K562 (cell line): ENCODE measurements around the gene HECW1. TPM values are rescaled to one million over a fixed set of nuclear protein-coding genes. Genes with fewer than 3 reads are reported as not detected.

Experiments used
- ATAC-seq: fragments of 200-7000 bp; cut with Tn5 transposase; 3 replicates; pipeline ENCODE4 v1.9.1; 2020; ENCODE audit warnings: moderate library complexity
- BruUV-seq: library from RNA; stranded (reverse); fragments of 400-500 nt; replicated peaks from 2 replicates; lab custom pipeline; 2021; lab: Mats Ljungman, UMichigan
- CTCF ChIA-PET: fragments of 300-600 bp; formaldehyde crosslinking; extraction: SDS; loops from one replicate; lab custom pipeline; 2021; ENCODE audit warnings: low intra/inter-chr PET ratio; lab: Yijun Ruan, JAX
- POLR2A ChIA-PET: fragments of 300-600, 350-650 bp; sonication (Branson Sonifier 250); formaldehyde crosslinking; extraction: SDS; loops from one replicate; lab custom pipeline; 2021; ENCODE audit warnings: antibody characterized with exemption, inconsistent platforms; lab: Yijun Ruan, JAX
- DNase-seq, 4 experiments: peaks; one replicate each; pipeline versions ENCODE4 v3.0.0 to v3.0.0-alpha.2; 2011 to 2018; ENCODE audit warnings: low spot score in 3 of 4, mixed read lengths in 3 of 4; ENCODE audit errors: extremely low read depth in 1 of 4
- FAIRE-seq: peaks from 2 replicates; lab custom pipeline; 2011; peaks lifted over from hg19 to GRCh38; lab: Jason Lieb, UNC
- H2AFZ ChIP-seq: 2 replicates; pipeline ENCODE4 v1.6.0; 2011; ENCODE audit warnings: low read depth, low read length, control low read depth, inconsistent platforms
- H3K27ac ChIP-seq: fragments of 200-600 bp; 3 replicates; pipeline ENCODE4 v1.8.0; 2011; ENCODE audit warnings: low read depth, mild to moderate bottlenecking, control low read depth, inconsistent platforms, low read length, moderate library complexity, mixed read lengths; ENCODE audit errors: extremely low read depth
- H3K27me3 ChIP-seq, 2 experiments: fragments of 300-600 bp in 1 of 2; 2 replicates in 1 of 2; 3 replicates in 1 of 2; pipeline versions ENCODE4 v1.6.0 to v1.8.0; 2011; ENCODE audit warnings: inconsistent platforms in 2 of 2, low read length in 2 of 2, mild to moderate bottlenecking in 1 of 2, mixed read lengths in 1 of 2, moderate library complexity in 1 of 2; ENCODE audit not compliant: control insufficient read depth in 2 of 2, insufficient read depth in 2 of 2
- H3K36me3 ChIP-seq: fragments of 300-600 bp; 3 replicates; pipeline ENCODE4 v1.8.0; 2011; ENCODE audit warnings: mild to moderate bottlenecking, low read length, inconsistent platforms; ENCODE audit not compliant: control insufficient read depth, insufficient read depth
- H3K4me1 ChIP-seq, 2 experiments: fragments of 200-600 bp in 1 of 2; replicated peaks in 1 of 2; 2 replicates in 1 of 2; 3 replicates in 1 of 2; pipeline versions ENCODE4 v1.5.1 to v1.8.0; 2011; ENCODE audit warnings: inconsistent platforms in 2 of 2, low read length in 2 of 2, mild to moderate bottlenecking in 1 of 2, mixed read lengths in 1 of 2, moderate library complexity in 1 of 2; ENCODE audit not compliant: control insufficient read depth in 2 of 2, insufficient read depth in 2 of 2
- H3K4me2 ChIP-seq: 2 replicates; pipeline ENCODE4 v1.6.1; 2011; ENCODE audit warnings: low read length, control low read depth, inconsistent platforms, mixed read lengths; ENCODE audit not compliant: insufficient read depth
- H3K4me3 ChIP-seq: fragments of 200-600 bp; sonication (generic), shearing (Covaris generic); 2 replicates; pipeline ENCODE4 v1.5.1; 2016; ENCODE audit warnings: control low read depth, inconsistent platforms
- H3K79me2 ChIP-seq: fragments of 200-600 bp; 3 replicates; pipeline ENCODE4 v1.8.0; 2011; ENCODE audit warnings: low read length, inconsistent platforms; ENCODE audit not compliant: control insufficient read depth, insufficient read depth
- H3K9ac ChIP-seq, 2 experiments: 2 replicates each; pipeline versions ENCODE4 v1.6.0 to v1.6.1; 2011; ENCODE audit warnings: low read depth in 2 of 2, low read length in 2 of 2, control low read depth in 1 of 2, inconsistent platforms in 1 of 2, mild to moderate bottlenecking in 1 of 2, mixed read lengths in 1 of 2; ENCODE audit not compliant: insufficient read depth in 1 of 2
- H3K9me1 ChIP-seq: one replicate; pipeline ENCODE4 v1.6.0; 2011; ENCODE audit warnings: inconsistent platforms, mild to moderate bottlenecking, low read length, moderate library complexity; ENCODE audit not compliant: control insufficient read depth, insufficient read depth
- H3K9me3 ChIP-seq: replicated peaks from 2 replicates; pipeline ENCODE4 v1.5.1; 2011; ENCODE audit warnings: low read depth, low read length, inconsistent platforms; ENCODE audit not compliant: control insufficient read depth, insufficient read depth
- H4K20me1 ChIP-seq: replicated peaks from 2 replicates; pipeline ENCODE4 v1.6.1; 2011; ENCODE audit warnings: low read length, inconsistent platforms, mixed read lengths; ENCODE audit not compliant: control insufficient read depth, insufficient read depth
- ATF3 ChIP-seq, 2 experiments: fragments of 450-650 bp in 1 of 2; sonication (generic) in 1 of 2; formaldehyde crosslinking in 1 of 2; IDR thresholded peaks in 1 of 2; conservative IDR thresholded peaks in 1 of 2; 2 replicates each; pipeline versions ENCODE4 v1.6.1 to v1.8.1; 2016 to 2023; ENCODE audit warnings: mild to moderate bottlenecking in 2 of 2, moderate library complexity in 2 of 2, inconsistent platforms in 1 of 2, missing genetic modification reagents in 1 of 2
- CBFA2T2 ChIP-seq: fragments of 450-650 bp; conservative IDR thresholded peaks from 2 replicates; pipeline ENCODE4 v1.6.1; 2017; ENCODE audit warnings: mild to moderate bottlenecking
- COPS2 ChIP-seq: fragments of 450-650 bp; conservative IDR thresholded peaks from 2 replicates; pipeline ENCODE4 v1.6.1; 2016; ENCODE audit warnings: mild to moderate bottlenecking, moderate library complexity
- DACH1 ChIP-seq: fragments of 450-650 bp; IDR thresholded peaks from 2 replicates; pipeline ENCODE4 v1.6.1; 2018; ENCODE audit not compliant: partially characterized antibody
- ELF2 ChIP-seq: fragments of 250-450 bp; sonication (Bioruptor Pico); IDR thresholded peaks from 2 replicates; pipeline ENCODE4 v1.5.0; 2021; ENCODE audit warnings: mild to moderate bottlenecking
- FOXA3 ChIP-seq, 2 experiments: fragments of 450-650 bp in 1 of 2; sonication (generic) in 1 of 2; formaldehyde crosslinking; IDR thresholded peaks in 1 of 2; conservative IDR thresholded peaks in 1 of 2; 2 replicates each; pipeline versions ENCODE4 v1.4.0 to v1.8.0; 2020 to 2022; ENCODE audit warnings: mild to moderate bottlenecking in 2 of 2, missing genetic modification reagents in 1 of 2
- GMEB1 ChIP-seq: fragments of 250-450 bp; sonication (Bioruptor Pico); IDR thresholded peaks from 2 replicates; pipeline ENCODE4 v1.4.0; 2020; ENCODE audit warnings: mild to moderate bottlenecking
- HLTF ChIP-seq: fragments of 450-650 bp; IDR thresholded peaks from 2 replicates; pipeline ENCODE4 v1.6.1; 2016
- IRF1 ChIP-seq: sonication (generic); formaldehyde crosslinking; IDR thresholded peaks from 2 replicates; pipeline ENCODE4 v1.8.0; 2022; ENCODE audit warnings: missing genetic modification reagents, mild to moderate bottlenecking, borderline replicate concordance
- KLF6 ChIP-seq: fragments of 250-450 bp; sonication (Bioruptor Pico); IDR thresholded peaks from 2 replicates; pipeline ENCODE4 v1.4.0; 2020; ENCODE audit warnings: mild to moderate bottlenecking, moderate library complexity, borderline replicate concordance
- RBM14 ChIP-seq: fragments of 200-400 bp; formaldehyde crosslinking; IDR thresholded peaks from 2 replicates; pipeline ENCODE4 v1.6.1; 2018; ENCODE audit warnings: low read depth, mild to moderate bottlenecking, low read length, moderate library complexity, borderline replicate concordance; ENCODE audit not compliant: insufficient read depth
- TAF9B ChIP-seq: fragments of 450-650 bp; IDR thresholded peaks from 2 replicates; pipeline ENCODE4 v1.6.1; 2018; ENCODE audit warnings: mild to moderate bottlenecking; ENCODE audit not compliant: partially characterized antibody
- TCFL5 ChIP-seq: fragments of 250-450 bp; sonication (Bioruptor Pico); conservative IDR thresholded peaks from 2 replicates; pipeline ENCODE4 v1.6.1; 2021; ENCODE audit warnings: mild to moderate bottlenecking, moderate library complexity, matching md5 sums
- TSC22D4 ChIP-seq: fragments of 450-650 bp; IDR thresholded peaks from 2 replicates; pipeline ENCODE4 v1.6.1; 2016; ENCODE audit warnings: missing genetic modification characterization, missing biosample characterization, control low read depth
- ZNF263 ChIP-seq: sonication (generic); formaldehyde crosslinking; IDR thresholded peaks from 2 replicates; pipeline ENCODE4 v1.8.0; 2022; ENCODE audit warnings: mild to moderate bottlenecking, missing genetic modification reagents, borderline replicate concordance
- ZNF3 ChIP-seq: fragments of 250-450 bp; sonication (Bioruptor Pico); IDR thresholded peaks from 2 replicates; pipeline ENCODE4 v1.5.0; 2021; ENCODE audit warnings: mild to moderate bottlenecking, moderate library complexity
- ZNF408 ChIP-seq: fragments of 250-450 bp; sonication (Bioruptor Pico); IDR thresholded peaks from 2 replicates; pipeline ENCODE4 v1.4.0; 2020; ENCODE audit warnings: low read depth, mild to moderate bottlenecking, moderate library complexity
- ZNF57 ChIP-seq: fragments of 450-650 bp; formaldehyde crosslinking; IDR thresholded peaks from 2 replicates; pipeline ENCODE4 v1.4.0; 2020; ENCODE audit warnings: mild to moderate bottlenecking, moderate library complexity
- ZNF644 ChIP-seq: fragments of 200-800 bp; sonication (Bioruptor generic); IDR thresholded peaks from 2 replicates; pipeline ENCODE4 v1.6.1; 2016; ENCODE audit warnings: low read depth, missing genetic modification characterization, missing compliant biosample characterization
- WGBS: fragments of 100-300 bp; shearing (Covaris generic); methylation state at CpG from one replicate; pipeline ENCODE4 v1.1.6; 2016; ENCODE audit warnings: low coverage, mixed read lengths; ENCODE audit not compliant: insufficient coverage; ENCODE audit errors: missing lambda C conversion rate; 5-methylcytosine and 5-hydroxymethylcytosine counted together
- in situ Hi-C: fragments of 300-500 bp; cut with MboI; formaldehyde crosslinking; loops from 4 replicates; pipeline ENCODE4 v1.15.0; 2018; ENCODE audit warnings: inconsistent platforms, mixed read lengths
- intact Hi-C: fragments of 100-400 bp; cut with micrococcal nuclease; formaldehyde crosslinking; loops from 2 replicates; pipeline ENCODE4 v1.14.2; 2022
- polyA plus RNA-seq, 8 experiments: library from polyadenylated mRNA; depleted of rRNA in 4 of 8; stranded (reverse) in 5 of 8; unstranded in 3 of 8; fragments of >200 nt; fragmentation: Nextera tagmentation in 2 of 8; fragmentation: Illumina TruSeq in 1 of 8; extraction: Ambion mirVana in 2 of 8; extraction: Trizol in 1 of 8; gene quantifications; 2 replicates each; pipeline versions ENCODE4 v1.2.1 to v1.2.3, GENCODE V29; 2011 to 2014; ENCODE audit warnings: inconsistent platforms in 1 of 8, missing spikeins in 1 of 8
- total RNA-seq, 7 experiments: library from RNA; depleted of rRNA in 6 of 7; stranded (reverse); fragments of >200 nt in 6 of 7; fragmentation: Illumina TruSeq in 2 of 7; extraction: Trizol in 2 of 7; gene quantifications; 2 replicates each; pipeline versions ENCODE4 v1.2.1 to v1.2.3, GENCODE V29; 2011 to 2021; ENCODE audit warnings: low replicate concordance in 1 of 7

Gene HECW1
- total and polyA plus RNA-seq, 9 of the 15 experiments (the other 6 are each of a cell fraction or from before 2014, with no cell fraction given), result 0.07 to 0.31 (median 0.13) TPM; not detected in 4

GRCh38 chr7:43496596-43496995 lies 384.1 kb downstream of the HECW1 start:
- FAIRE-seq (no peak), DNase-seq (no peak), ATAC-seq (no peak)
- CTCF ChIA-PET, result no interaction called here
- Histone ChIP-seq H2AFZ (no peak overlapping the region), H3K9me3 (no peaks in the 10 kb centered on the region), H3K36me3 (no peaks in the 10 kb centered on the region), H3K9ac (no peak overlapping the region), H3K79me2 (no peaks in the 10 kb centered on the region), H4K20me1 (no peaks in the 10 kb centered on the region), H3K27me3 (peaks cover 18 to 25% of the 10 kb centered on the region in 2 experiments; a peak in 4 of 5 replicates), H3K9me1 (no peaks in the 10 kb centered on the region), H3K4me3 (no peak overlapping the region), H3K4me2 (no peak overlapping the region), H3K4me1 (no peaks in the 10 kb centered on the region), H3K27ac (no peak overlapping the region)
- WGBS, result 3% methylated on average over 2 of the region's 2 CpGs
- POLR2A ChIA-PET, result no interaction called here
- intact Hi-C loops, result no loop called here
- in situ Hi-C loops, result no loop called here
- BruUV-seq, result no TSS peak
- TF ChIP-seq FOXA3 (CRISPR knock-in tag; conservative IDR thresholded peaks at IDR 0.05 in 1 of 2, IDR thresholded peaks at IDR 0.05 in 1 of 2) (no peak), ZNF644 (no peak), ATF3 (IDR thresholded peaks at IDR 0.05) (no peak), ATF3 (CRISPR knock-in tag; conservative IDR thresholded peaks at IDR 0.05) (no peak), COPS2 (no peak), TSC22D4 (tag) (no peak), DACH1 (no peak), ZNF408 (no peak), ZNF263 (CRISPR knock-in tag) (no peak), TCFL5 (no peak), IRF1 (no peak), ZNF57 (CRISPR knock-in tag) (no peak), ELF2 (CRISPR knock-in tag) (no peak), ZNF3 (CRISPR knock-in tag) (no peak), KLF6 (CRISPR knock-in tag) (no peak), HLTF (no peak), CBFA2T2 (no peak), TAF9B (no peak), GMEB1 (CRISPR knock-in tag) (no peak), RBM14 (no peak)
